ENCODE results near the gene ALK. TPM values are rescaled to one million over a fixed set of nuclear protein-coding genes. Genes with fewer than 3 reads are reported as not detected.

The ALK gene
- total RNA-seq, 2 donors from 2014 or later = 0.13 to 0.46 TPM

GRCh38 chr2:29509878-29510277 is 411.5 kb downstream of the ALK start:
- Mint-ChIP-seq H3K4me1 (no peaks in the 10 kb centered on the region), H3K27me3 (ENCODE audit: insufficient read depth) (no peaks in the 10 kb centered on the region), H3K9me3 (peaks cover 23% of the 10 kb centered on the region), H3K36me3 (ENCODE audit: low read depth) (no peaks in the 10 kb centered on the region), H3K4me3 (no peak overlapping the region), H3K27ac (no peak overlapping the region)
- Histone ChIP-seq H3K4me3 (ENCODE audit: low read length) (no peak overlapping the region), H3K4me1 (ENCODE audit: control insufficient read depth, insufficient read depth, low read length) (no peaks in the 10 kb centered on the region), H3K27me3 (ENCODE audit: control insufficient read depth, insufficient read depth, low read length, poor library complexity, severe bottlenecking) (no peaks in the 10 kb centered on the region), H3K36me3 (ENCODE audit: control insufficient read depth, insufficient read depth, low read length) (no peaks in the 10 kb centered on the region), H3K9me3 (ENCODE audit: control insufficient read depth, low read length) (peaks cover 12% of the 10 kb centered on the region), H3K9ac (ENCODE audit: extremely low read depth, low read length, poor library complexity, severe bottlenecking) (no peak overlapping the region), H3K27ac (ENCODE audit: low read depth, low read length) (no peak overlapping the region)
- no peak for TF ChIP-seq CTCF (conservative IDR thresholded peaks at IDR 0.05)
- DNase-seq = no peak
- WGBS, 2 experiments (ENCODE audit: insufficient coverage in 1 of 2, insufficient read length in 1 of 2) = 88 to 100% methylated on average over 1 of the region's 1 CpG

DNA sequence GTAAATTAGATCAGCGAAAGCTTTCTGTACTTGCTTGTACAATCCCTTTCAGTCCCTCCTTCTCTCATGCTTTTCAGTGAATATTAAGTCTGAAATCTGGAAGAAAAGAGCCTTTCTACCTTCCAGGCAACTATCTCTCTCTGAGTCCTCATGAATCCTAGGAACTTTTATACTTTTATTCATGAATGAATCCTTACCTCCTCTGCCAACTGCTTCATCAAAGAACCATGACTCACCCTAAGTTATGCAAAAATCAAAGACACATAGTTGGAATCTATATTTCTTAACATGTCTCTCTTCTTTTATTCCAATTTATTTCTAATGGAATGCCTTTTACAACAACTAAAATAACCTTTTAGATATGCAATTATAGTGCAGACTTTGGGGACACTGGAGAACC is 412.0 kb downstream of the ALK start:
- Histone ChIP-seq H3K36me3 (ENCODE audit: control insufficient read depth, insufficient read depth, low read length) (no peaks in the 10 kb centered on the region), H3K9me3 (ENCODE audit: control insufficient read depth, low read length) (peaks cover 12% of the 10 kb centered on the region), H3K27ac (ENCODE audit: low read depth, low read length) (no peak overlapping the region), H3K4me3 (ENCODE audit: low read length) (no peak overlapping the region), H3K9ac (ENCODE audit: extremely low read depth, low read length, poor library complexity, severe bottlenecking) (no peak overlapping the region), H3K4me1 (ENCODE audit: control insufficient read depth, insufficient read depth, low read length) (no peaks in the 10 kb centered on the region), H3K27me3 (ENCODE audit: control insufficient read depth, insufficient read depth, low read length, poor library complexity, severe bottlenecking) (no peaks in the 10 kb centered on the region)
- 82 to 100% methylated on average over 1 of the region's 1 CpG for WGBS, 2 experiments (ENCODE audit: insufficient coverage in 1 of 2, insufficient read length in 1 of 2)
- H3K4me3 Mint-ChIP-seq = no peak overlapping the region
- TF ChIP-seq CTCF (conservative IDR thresholded peaks at IDR 0.05) = no peak
- H3K36me3 Mint-ChIP-seq (ENCODE audit: low read depth) = no peaks in the 10 kb centered on the region
- H3K27me3 Mint-ChIP-seq (ENCODE audit: insufficient read depth) = peaks cover under 1% of the 10 kb centered on the region
- no peak for DNase-seq
- H3K27ac Mint-ChIP-seq = no peak overlapping the region
- H3K4me1 Mint-ChIP-seq = no peaks in the 10 kb centered on the region
- H3K9me3 Mint-ChIP-seq = peaks cover 19% of the 10 kb centered on the region

DNA sequence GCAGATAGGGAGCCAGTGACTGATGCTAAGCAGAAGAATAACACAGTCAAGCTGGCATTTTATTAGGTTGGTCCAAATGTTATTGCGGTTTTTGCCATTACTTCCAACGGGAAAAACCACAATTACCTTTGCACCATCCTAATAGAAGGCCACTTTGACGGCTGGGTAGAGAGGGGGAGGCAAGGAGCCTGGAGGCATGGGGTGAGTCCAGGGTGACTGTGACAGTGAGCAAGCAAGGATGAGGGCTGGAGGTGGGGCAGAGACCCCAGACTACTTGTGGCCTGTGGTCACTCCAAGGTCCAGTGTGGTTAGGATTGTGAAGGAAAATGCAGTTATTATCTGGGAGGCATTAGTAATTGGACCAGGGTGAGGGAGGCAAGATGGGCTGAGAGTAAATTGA is 416.6 kb downstream of the ALK start:
- Histone ChIP-seq H3K9ac (ENCODE audit: extremely low read depth, low read length, poor library complexity, severe bottlenecking) (no peak overlapping the region), H3K4me3 (ENCODE audit: low read length) (no peak overlapping the region), H3K9me3 (ENCODE audit: control insufficient read depth, low read length) (no peaks in the 10 kb centered on the region), H3K27me3 (ENCODE audit: control insufficient read depth, insufficient read depth, low read length, poor library complexity, severe bottlenecking) (no peaks in the 10 kb centered on the region), H3K27ac (ENCODE audit: low read depth, low read length) (no peak overlapping the region), H3K36me3 (ENCODE audit: control insufficient read depth, insufficient read depth, low read length) (no peaks in the 10 kb centered on the region), H3K4me1 (ENCODE audit: control insufficient read depth, insufficient read depth, low read length) (no peaks in the 10 kb centered on the region)
- 89% methylated on average over 3 of the region's 3 CpGs; no CpG with 5 or more reads in 1 of the 2 experiments for WGBS, 2 experiments (ENCODE audit: insufficient coverage in 1 of 2, insufficient read length in 1 of 2)
- H3K36me3 Mint-ChIP-seq (ENCODE audit: low read depth) = no peaks in the 10 kb centered on the region
- peaks cover 1% of the 10 kb centered on the region for H3K27me3 Mint-ChIP-seq (ENCODE audit: insufficient read depth)
- H3K4me3 Mint-ChIP-seq = no peak overlapping the region
- H3K27ac Mint-ChIP-seq = no peak overlapping the region
- peaks cover 9% of the 10 kb centered on the region for H3K9me3 Mint-ChIP-seq
- DNase-seq = no peak
- H3K4me1 Mint-ChIP-seq = no peaks in the 10 kb centered on the region
- TF ChIP-seq CTCF (conservative IDR thresholded peaks at IDR 0.05) = no peak
